LNCAP (cell line): Measurements from ENCODE around the gene CCDC78.

ENCODE experiments used
- TF ChIP-seq, protein P1 (sequence below): fragments of 450-650 bp; IDR thresholded peaks from 2 replicates; pipeline ENCODE4 v1.5.1; 2017; ENCODE audit warnings: mild to moderate bottlenecking

Gene CCDC78

GRCh38 chr16:716200-716568 lies 10.1 kb downstream of the CCDC78 start:
- TF ChIP-seq, protein P1, sequence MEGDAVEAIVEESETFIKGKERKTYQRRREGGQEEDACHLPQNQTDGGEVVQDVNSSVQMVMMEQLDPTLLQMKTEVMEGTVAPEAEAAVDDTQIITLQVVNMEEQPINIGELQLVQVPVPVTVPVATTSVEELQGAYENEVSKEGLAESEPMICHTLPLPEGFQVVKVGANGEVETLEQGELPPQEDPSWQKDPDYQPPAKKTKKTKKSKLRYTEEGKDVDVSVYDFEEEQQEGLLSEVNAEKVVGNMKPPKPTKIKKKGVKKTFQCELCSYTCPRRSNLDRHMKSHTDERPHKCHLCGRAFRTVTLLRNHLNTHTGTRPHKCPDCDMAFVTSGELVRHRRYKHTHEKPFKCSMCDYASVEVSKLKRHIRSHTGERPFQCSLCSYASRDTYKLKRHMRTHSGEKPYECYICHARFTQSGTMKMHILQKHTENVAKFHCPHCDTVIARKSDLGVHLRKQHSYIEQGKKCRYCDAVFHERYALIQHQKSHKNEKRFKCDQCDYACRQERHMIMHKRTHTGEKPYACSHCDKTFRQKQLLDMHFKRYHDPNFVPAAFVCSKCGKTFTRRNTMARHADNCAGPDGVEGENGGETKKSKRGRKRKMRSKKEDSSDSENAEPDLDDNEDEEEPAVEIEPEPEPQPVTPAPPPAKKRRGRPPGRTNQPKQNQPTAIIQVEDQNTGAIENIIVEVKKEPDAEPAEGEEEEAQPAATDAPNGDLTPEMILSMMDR: no peak

DNA sequence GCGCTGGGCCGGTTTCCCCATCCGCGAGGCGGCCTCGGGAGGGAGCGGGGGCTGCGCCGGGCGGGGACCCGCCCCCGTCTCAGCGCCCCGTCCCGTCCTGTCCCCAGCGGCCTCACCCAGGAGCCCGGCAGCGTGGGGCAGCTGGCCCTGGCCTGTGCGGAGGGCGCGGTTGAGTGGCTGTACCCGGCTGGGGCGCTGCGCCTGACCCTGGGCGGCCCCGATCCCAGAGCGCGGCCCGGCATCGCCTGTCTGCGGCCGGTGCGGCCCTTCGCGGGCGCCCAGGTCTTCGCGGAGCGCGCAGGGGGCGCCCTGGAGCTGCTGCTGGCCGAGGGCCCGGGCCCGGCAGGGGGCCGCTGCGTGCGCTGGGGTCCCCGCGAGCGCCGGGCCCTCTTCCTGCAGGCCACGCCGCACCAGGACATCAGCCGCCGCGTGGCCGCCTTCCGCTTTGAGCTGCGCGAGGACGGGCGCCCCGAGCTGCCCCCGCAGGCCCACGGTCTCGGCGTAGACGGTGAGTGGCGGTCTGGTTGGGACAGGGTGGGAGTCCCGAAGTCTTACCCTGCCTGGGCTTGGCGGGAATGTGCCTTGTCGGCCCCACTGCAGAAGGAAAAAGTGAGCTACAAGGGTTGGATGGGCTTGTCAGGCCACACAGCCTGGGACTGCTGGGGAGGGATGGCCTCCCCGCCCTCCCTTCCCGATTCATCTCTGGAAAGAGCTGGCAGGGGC lies 10.6 kb downstream of the CCDC78 start:
- TF ChIP-seq, protein P1: peak; percentile 50

- TF ChIP-seq, protein P1: no peak
Observed at GRCh38 chr16:714558-715476, 11.4 kb downstream of the CCDC78 start, which contains the start of gene METRN. Gene METRN (plus strand): TSS chr16:715118. CDS start chr16:715290, 172 bp downstream.

DNA sequence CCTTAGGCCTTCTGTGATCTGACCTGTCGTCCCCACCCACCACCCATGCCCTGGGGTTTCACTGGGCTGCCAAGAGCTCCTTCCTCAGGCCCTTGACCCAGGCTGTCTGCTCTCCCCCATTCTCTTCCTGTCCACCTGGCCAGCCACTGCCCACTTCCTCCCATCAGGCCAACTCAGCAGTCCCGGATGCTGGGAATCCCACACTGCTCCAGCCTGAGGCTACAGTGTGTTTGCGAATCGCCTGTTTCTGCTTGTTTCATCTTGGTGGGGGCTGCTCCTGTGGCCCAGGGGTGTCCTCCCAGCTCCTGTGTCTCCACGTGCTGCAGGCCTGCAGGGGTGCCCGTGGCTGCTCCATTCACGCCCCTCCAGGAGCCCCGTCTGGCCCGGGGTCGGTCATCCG lies 12.2 kb downstream of the CCDC78 start:
- TF ChIP-seq, protein P1: no peak

GRCh38 chr16:712740-713250 lies 13.4 kb downstream of the CCDC78 start:
- TF ChIP-seq, protein P1: peak; percentile 42

DNA sequence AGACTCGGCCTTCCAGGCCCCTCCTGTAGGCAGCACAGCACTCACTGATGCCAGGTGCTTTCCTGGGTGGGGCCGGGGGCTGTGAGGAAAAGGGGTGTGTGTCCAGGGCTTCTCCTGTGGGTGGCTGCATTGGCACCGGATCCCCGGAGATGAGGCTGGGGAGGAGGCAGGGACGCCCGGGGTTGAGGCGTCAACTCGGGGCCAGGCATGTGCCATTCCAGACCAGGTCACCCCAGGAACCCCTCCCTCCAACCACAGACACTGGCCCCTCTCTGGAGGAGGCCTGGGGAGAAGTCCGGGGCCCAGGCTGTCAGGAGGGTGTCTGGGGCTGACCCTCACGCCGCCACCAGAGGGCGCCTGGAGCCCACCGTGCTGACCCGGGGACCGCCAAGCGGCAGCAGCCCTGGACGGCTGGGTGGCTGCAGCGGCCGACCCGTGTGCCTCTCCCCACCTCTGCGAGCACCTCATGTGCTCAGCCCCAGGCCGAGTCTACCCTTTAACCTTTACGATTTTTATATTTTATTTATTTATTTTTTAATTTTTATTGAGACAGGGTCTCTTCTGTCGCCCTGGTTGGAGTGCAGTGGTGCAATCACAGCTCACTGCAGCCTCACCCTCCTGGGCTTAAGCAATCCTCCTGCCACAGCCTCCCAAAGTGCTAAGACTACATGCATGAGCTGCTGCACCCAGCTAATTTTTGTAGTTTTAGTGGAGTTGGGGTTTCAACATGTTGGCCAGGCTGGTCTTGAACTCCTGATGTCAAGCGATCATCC lies 14.5 kb downstream of the CCDC78 start:
- TF ChIP-seq, protein P1: peak; percentile 87

GRCh38 chr16:711084-711483 lies 15.2 kb downstream of the CCDC78 start:
- TF ChIP-seq, protein P1: no peak
